NCI-H526 (cell line): ENCODE measurements around the gene MARCOL.

Experiments
- DNase-seq, 2 experiments: peaks; one replicate each; lab custom pipeline; 2025; lab: John Stamatoyannopoulos, UW

Gene MARCOL, protein sequence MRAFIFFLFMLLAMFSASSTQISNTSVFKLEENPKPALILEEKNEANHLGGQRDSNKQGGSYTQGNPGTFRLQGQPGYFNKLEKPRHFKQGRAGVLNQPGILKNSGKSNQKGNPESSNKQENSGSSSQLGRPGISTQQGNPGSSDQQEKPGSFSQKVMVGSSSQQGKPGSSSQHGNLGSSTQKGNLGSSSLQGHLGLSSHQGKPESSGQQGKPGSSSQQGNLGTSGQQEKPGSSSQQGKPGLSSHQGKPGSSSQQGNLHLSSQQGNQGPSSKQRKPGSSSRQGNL

DNA sequence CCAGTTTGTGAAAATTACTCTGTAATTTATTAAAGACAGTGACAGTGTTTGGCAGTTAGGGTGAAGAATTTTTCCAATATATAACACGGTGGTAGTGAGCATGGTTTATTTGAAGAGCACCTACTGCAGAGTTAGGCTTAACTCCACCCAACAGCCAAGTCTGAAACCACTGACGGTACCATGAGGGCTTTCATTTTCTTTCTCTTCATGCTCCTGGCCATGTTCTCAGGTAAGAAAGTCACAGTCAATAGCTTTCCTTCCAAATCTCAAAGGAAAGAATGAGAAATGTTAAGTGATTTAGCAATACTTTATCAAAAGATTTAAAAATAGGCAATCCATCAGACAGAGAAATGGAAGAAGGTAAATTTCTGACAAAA is at the start of gene MARCOL:
Gene MARCOL (plus strand): TSS at position 108 of the 377 bp plus-strand sequence. CDS start 73 bp downstream, at position 181.
- DNase-seq: no peak

GRCh38 chr5:148191010-148191409 is 47.3 kb upstream of the MARCOL start:
- no peak for DNase-seq

DNA sequence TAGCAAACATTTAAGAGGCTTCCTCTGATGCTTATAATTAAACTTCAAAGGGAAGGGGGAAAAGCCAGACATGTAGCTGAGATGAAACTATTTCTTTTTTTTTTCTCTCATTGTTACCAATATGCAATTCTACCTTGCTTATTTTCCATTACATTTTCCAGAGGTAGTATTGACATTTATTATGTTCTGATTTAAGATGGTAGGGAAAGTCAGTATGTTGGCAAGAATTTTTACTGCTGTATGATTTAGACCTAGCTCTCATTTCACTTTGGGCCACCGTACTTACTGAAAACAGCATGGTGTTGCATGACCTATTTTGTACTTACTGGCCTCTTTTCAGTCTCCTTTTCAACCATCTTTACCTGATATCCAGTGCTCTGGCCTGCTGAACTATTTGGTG is 45.1 kb upstream of the MARCOL start:
- DNase-seq: no peak

- no peak for DNase-seq
Measured at GRCh38 chr5:148201151-148201550, 37.2 kb upstream of the MARCOL start.

- DNase-seq: no peak
Measured at GRCh38 chr5:148202531-148203203, 35.7 kb upstream of the MARCOL start, which contains the start of gene SPINK6. TSS of gene SPINK6 (plus strand) at chr5:148203042. CDS start at chr5:148203097, 55 bp downstream.

GRCh38 chr5:148205044-148205806 is 33.1 kb upstream of the MARCOL start:
- DNase-seq: no peak

DNA sequence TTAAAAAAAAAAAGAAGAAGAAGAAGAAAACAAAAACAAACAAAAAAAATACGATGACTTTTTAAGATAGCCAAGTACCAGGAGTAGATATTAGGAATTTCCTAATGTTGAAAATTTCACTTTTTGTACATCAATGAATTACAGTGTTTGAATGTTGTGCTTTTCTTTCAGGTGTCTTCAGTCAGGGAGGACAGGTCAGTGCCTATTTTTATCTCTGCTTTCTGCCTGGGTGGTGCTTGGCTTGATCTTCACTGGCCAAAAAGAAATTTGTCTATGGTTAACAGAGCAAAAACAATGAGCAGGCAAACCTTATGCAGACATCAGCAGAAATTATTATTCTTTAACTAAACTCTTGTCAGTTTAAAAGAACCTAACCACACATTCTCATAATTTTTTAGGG is 32.5 kb upstream of the MARCOL start:
- DNase-seq: no peak

GRCh38 chr5:148206620-148207019 is 31.7 kb upstream of the MARCOL start:
- no peak for DNase-seq

GRCh38 chr5:148208226-148208625 is 30.1 kb upstream of the MARCOL start:
- DNase-seq: no peak

DNA sequence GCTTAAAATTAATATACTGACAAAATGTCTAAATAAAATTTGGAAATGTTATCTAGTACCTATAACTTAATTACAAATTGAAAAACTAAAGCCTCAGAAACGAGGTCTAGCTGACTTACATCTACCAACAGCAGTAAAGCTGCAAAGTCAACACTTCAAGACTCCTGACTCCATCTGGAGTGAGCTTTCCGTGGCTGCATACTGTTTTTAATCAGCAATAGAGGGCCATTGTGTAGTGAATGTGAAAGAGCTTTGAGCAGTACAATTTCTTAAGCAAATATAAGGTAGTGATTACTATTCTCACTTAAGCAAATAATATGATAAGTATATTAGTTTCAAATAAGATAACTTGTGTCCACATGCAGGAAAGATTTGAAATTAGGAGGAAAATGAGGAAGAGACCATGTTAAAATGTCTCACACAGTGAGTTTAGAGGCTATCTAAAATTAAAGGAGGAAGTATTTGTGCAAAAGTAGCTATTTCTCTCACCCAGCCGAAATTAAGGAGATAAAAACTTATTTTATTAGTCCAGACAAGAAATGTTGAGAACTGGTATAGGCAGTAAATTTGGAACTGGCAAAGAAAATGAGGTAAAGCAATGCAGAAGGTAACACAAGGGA is 29.1 kb upstream of the MARCOL start:
- peak in 1 of 2 experiments; percentile 43 for DNase-seq

DNA sequence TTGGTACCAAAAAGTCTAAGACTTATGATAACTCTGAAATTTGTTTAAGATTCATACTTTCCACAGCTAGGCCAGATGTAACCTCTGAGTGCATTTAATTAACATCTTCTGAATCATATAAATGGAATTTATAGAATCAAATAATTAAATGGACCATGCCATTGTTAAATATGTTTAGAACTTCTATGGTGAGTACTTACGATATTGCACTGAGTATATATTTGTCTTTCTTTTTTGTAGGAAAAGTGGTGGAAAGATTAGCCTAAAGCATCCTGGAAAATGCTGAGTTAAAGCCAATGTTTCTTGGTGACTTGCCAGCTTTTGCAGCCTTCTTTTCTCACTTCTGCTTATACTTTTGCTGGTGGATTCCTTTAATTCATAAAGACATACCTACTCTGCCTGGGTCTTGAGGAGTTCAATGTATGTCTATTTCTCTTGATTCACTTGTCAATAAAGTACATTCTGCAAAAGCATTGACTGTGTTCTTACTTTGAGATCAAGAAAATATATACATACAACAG is 23.6 kb upstream of the MARCOL start:
- DNase-seq: no peak

DNA sequence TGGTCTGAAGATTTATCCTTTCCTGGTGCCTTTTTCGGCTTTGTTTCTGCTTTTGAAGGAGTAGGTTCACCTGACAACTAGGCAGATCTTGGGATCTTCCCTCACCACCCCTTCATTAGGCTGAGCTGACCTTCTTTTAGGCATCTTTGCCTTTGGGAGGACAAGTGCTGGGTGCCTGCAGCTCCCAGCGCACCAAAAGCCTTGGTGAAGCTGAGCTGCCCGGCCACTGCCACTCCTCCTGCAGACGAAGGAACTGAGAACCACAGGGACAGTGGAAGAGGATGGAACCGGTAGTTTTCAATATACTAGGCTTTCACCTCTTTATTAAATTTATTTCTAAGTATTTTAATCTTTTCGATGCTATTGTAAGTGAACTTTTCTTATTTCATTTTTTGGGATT is 16.8 kb upstream of the MARCOL start:
- no peak for DNase-seq

DNA sequence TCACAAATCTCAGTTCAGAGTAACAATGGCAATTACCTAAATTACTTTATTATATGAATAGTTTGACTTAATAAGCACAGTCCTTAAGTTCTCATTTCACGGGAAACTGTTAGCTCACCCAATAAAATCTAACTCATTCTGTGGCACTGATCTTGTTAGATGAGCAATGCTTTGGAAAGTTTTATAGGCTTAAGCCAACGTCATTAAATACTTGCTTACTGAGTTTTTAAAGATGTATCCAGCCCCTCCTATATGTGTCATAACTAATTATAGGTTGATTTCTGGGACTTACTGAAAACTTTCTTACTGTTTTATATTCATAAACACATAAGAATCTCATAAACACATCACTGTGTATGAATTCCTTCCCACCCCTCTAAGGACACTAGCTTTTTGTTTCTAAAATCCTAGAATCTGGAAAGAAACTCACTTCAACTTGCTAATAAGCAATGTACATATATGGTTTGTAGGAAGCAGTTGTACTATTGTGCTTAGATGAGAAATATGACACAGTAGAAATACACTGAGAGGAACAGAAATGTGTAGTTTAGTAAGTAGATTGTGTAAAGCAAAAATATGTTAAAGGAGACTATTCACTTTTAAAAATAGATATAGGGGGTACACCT is 14.1 kb upstream of the MARCOL start:
- DNase-seq: no peak

GRCh38 chr5:148228392-148228984 is 9.8 kb upstream of the MARCOL start:
- no peak for DNase-seq

DNA sequence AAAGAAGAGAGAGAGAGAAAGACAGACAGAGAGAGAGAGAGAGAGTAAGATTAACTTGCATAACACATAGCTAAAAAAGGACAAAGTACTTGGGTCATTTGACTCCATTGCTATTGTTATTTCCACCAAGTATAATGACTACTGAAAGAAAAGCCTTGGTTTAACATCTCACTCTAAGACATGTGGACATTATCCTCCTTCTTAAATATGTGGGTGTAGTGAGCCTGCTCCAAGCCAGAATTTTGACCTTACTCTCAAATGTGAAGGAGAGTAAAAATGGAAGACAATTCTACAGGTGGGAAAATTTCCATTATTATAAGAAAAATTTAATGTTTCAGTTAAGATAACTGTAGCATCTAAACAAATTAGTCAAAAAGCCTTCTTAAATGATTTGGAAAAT is 8.5 kb upstream of the MARCOL start:
- DNase-seq: no peak

- no peak for DNase-seq
Measured at GRCh38 chr5:148230240-148230639, 8.1 kb upstream of the MARCOL start.

- no peak for DNase-seq
Measured at GRCh38 chr5:148237785-148238417, 424 bp upstream of the MARCOL start.

- no peak for DNase-seq
Measured at GRCh38 chr5:148248894-148249293, 10.6 kb downstream of the MARCOL start.

DNA sequence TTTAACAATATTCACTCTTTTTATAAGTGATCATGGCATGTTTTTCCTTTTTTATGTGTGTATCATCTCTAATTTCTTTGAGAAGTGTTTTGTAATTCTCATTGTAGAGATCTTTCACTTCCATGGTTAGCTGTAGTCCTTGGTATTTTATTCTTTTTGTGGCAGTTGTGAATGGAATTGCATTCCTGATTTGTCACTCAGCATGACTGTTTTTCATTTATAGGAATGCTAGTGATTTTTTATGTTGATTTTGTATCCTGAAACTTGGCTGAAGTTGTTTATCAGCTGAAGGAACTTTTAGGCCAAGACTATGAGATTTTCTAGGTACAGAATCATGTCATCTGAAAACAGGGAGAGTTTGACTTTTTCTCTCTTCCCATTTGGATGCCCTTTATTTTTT is 17.1 kb downstream of the MARCOL start:
- no peak for DNase-seq

- no peak for DNase-seq
Measured at GRCh38 chr5:148259288-148259687, 21.0 kb downstream of the MARCOL start.

DNA sequence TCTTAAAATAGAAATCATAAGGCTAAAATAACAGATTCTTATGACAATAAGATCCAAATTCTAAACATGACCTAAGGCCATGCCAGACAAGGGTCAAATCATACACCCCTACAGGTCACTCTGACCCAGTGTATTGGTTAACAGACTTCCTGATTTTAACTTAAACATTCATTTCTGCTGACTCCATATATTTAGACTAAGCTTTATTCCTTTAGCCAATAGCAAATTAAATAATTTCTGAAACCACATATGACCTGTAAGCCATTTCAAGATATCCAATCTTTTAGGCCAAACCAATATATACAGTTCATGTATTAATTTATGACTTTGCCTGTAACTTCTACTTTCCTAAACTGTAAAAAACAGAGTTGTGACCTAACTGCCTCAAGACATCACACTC is 22.9 kb downstream of the MARCOL start:
- DNase-seq: no peak
